Measurements from ENCODE around the gene APBA1. TPM values are rescaled to one million over a fixed set of nuclear protein-coding genes. Genes with fewer than 3 reads are reported as not detected.

Gene APBA1
- total and polyA plus RNA-seq, 12 donors, result 0.66 to 5.7 (median 2.5) TPM

GRCh38 chr9:69649566-69650250 is 22.5 kb downstream of the APBA1 start:
- H3K36me3 ChIP-seq, result no peaks in the 10 kb centered on the region
- intact Hi-C loops (cut with DNase I), result loop anchor here in 1 of 10 donors (5.0 kb wide), 1 partner anchor 202 kb away; no protein-coding TSS in a partner anchor
- no peak for ATAC-seq
- H3K4me3 ChIP-seq, result no peak overlapping the region
- 52 to 65% methylated on average over 4 of the region's 4 CpGs for WGBS, 2 donors
- H3K9me3 ChIP-seq, result no peaks in the 10 kb centered on the region
- H3K27me3 ChIP-seq, result no peaks in the 10 kb centered on the region
- TF ChIP-seq CTCF (IDR thresholded peaks at IDR 0.05), result no peak
- H3K27ac ChIP-seq, result no peak overlapping the region
- no peaks in the 10 kb centered on the region for H3K4me1 ChIP-seq
- no peak for DNase-seq

GRCh38 chr9:69647804-69648203 is 24.4 kb downstream of the APBA1 start:
- DNase-seq (no peak), ATAC-seq (no peak)
- H3K9me3 ChIP-seq, result no peaks in the 10 kb centered on the region
- no peaks in the 10 kb centered on the region for H3K27me3 ChIP-seq
- no peak overlapping the region for H3K4me3 ChIP-seq
- intact Hi-C loops (cut with DNase I), result no loop called here
- H3K27ac ChIP-seq, result no peak overlapping the region
- WGBS, 2 donors, result 95% methylated on average over 3 of the region's 3 CpGs
- no peaks in the 10 kb centered on the region for H3K4me1 ChIP-seq
- H3K36me3 ChIP-seq, result no peaks in the 10 kb centered on the region
- no peak for TF ChIP-seq CTCF (IDR thresholded peaks at IDR 0.05)

GRCh38 chr9:69646810-69647209 is 25.4 kb downstream of the APBA1 start:
- H3K4me1 ChIP-seq, result no peaks in the 10 kb centered on the region
- no peak for TF ChIP-seq CTCF (IDR thresholded peaks at IDR 0.05)
- no peak overlapping the region for H3K4me3 ChIP-seq
- H3K9me3 ChIP-seq, result peaks cover 0 to 7% (median 0%) of the 10 kb centered on the region in 11 donors
- H3K36me3 ChIP-seq, result no peaks in the 10 kb centered on the region
- H3K27ac ChIP-seq, result no peak overlapping the region
- WGBS, 2 donors, result 76 to 86% methylated on average over 3 of the region's 3 CpGs
- intact Hi-C loops (cut with DNase I), result no loop called here
- DNase-seq, result no peak
- no peak for ATAC-seq
- H3K27me3 ChIP-seq, result no peaks in the 10 kb centered on the region

DNA sequence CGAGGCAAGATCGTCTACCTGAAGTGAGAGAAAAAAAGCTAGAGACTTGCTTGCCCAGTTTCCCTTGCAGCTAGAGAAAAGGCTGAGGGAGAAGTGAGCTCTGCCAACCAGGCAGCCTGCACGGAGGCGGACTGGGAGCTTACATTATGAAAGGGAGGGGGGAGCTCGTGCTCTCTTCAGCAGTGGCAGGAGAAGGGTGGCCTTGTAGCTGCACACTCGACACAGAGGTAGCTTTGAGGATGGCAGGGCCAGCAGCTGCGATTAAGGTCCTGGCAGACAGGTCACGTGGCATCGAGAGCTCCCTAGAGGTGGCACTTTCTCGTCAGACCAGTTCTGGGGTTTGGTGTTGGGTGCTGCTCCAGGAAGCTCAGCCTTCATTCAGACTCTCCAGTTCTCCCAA is 26.7 kb downstream of the APBA1 start:
- Histone ChIP-seq H3K27me3 (no peaks in the 10 kb centered on the region), H3K36me3 (no peaks in the 10 kb centered on the region), H3K4me3 (no peak overlapping the region), H3K9me3 (peaks cover 0 to 14% (median 0%) of the 10 kb centered on the region in 11 donors), H3K4me1 (no peaks in the 10 kb centered on the region), H3K27ac (no peak overlapping the region)
- no peak for TF ChIP-seq CTCF (IDR thresholded peaks at IDR 0.05)
- WGBS, 2 donors, result 74 to 75% methylated on average over 10 of the region's 10 CpGs
- DNase-seq, result no peak
- no peak for ATAC-seq
- intact Hi-C loops (cut with DNase I), result no loop called here
